ENCODE data around the gene STXBP4.
A peak's percentile ranks its signal among the peaks of the same experiment; 100 is the strongest.

Gene STXBP4

DNA sequence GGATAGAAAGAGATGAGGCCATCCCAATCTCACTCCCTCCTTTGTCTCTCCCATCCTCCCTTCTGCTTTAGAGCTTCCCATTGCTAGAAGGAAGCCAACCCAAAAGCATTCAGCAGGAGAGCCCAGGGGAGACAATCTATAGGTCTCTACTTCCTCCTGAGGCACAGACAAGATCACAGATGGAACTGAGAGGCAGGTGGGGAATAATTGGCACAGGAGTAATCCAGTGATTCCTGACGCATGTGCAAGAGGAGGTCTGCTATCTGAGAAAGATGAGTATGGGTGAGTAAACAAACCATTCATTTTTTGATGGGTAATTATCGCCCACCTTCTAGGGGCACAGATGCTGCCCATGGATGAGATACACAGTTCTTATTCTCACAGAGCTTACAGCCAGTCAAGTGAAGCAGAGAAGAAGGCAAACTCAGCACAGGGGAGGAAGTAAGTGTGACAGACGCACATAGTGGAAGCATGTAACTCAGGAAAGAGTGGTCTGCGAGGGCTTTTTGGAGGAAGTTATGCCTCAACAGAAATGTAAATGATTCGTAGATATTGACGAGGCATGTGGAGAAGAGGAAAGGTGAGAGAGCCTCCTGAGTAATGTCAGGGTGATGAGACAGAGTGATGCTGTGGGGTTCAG is 207.3 kb downstream of the STXBP4 start:
- no peak for DNase-seq

DNA sequence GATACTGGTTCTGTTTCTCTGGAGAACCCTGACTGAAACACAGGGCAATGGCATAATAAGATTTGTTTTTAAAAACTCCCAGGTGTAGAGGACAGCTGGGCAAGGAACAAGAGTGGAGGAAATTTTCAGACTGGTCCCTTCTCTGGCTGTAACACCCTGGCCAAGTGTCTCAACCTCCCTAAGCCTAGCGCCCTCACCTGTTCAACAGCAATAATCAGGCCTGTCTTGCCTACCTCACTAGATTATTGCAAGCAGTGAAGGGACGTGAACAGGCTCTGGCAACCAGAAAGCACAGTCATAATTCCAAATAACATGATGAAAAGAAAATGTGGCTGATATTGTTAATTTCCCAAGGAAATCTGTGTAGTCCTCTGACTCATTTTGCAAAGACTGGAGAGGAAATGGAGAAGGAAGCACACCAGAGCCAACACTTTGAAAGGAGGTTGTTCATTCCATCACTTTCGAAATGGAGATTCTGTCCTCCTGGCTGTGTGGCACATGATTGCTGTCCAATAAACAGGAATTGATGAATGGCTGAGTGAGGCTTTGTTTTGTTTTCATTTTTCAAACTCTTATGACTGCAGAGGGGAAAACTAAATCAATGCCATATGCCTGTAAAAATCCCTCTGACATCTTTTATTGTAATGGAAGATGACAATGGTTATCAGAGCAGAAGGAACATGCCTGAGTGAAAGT is 208.7 kb downstream of the STXBP4 start:
- peak; percentile 23 for DNase-seq

DNA sequence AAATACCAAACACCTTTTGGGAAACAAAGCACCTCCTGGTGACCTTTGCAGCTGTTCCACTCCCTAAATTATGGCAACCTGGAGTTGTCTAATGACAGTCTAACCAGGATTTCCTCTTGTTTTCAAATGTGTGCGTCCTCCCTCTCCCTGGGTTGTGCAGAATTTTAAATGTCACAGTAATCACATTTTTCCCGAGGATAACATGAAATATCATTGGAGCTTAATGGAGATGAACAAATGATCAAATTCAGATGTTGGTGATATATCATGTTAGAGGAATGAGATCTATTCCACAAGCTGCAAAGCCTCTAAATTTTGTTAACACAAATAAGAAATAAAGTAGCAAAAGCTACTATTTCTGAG is 209.3 kb downstream of the STXBP4 start:
- no peak for DNase-seq

DNA sequence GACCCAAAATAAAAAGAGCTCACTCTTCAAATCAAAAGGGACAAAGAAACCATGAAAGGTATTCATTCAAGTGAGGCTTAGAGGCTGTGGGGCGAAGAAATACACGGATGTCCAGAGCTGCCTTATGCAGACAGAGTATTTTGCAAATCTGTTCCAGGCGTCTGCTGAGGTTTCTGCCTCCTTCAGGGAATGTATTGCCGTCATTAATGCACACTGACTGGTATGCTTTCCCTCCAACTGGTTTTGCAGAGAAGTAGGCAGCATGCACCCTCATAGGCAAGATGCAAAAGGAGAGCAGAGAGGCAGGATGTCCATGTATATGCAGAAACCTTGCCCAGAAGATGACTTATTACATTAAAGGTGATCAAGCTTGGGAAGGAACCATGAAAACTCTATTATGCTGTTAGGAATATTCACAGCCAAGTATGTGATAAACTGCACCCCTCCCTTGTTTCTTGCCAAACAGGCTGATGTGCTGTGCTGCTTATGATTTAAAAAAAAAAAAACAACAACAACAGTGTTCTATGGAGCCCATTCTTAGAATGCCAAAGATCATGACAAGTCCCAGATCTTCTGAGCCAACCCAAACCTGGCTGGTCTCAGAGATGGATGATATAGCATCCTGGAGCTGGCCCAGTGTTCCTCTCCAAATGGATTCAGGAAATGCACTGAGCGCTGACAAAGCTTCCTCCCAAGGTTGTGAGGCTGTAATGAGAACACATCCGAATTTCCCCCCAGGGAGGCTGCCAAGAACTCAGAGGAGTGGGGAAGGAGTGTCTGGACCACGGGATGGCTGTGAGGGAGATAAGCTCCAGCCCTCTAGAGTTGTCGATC is 218.6 kb downstream of the STXBP4 start:
- peak; percentile 17 for DNase-seq

GRCh38 chr17:55190748-55191147 is 222.2 kb downstream of the STXBP4 start:
- DNase-seq: no peak

- no peak for DNase-seq
Observed at GRCh38 chr17:55198690-55199370, 230.3 kb downstream of the STXBP4 start.

- no peak for DNase-seq
Observed at GRCh38 chr17:55200904-55201303, 232.3 kb downstream of the STXBP4 start.

GRCh38 chr17:55201308-55201932 is 232.9 kb downstream of the STXBP4 start:
- DNase-seq: no peak

DNA sequence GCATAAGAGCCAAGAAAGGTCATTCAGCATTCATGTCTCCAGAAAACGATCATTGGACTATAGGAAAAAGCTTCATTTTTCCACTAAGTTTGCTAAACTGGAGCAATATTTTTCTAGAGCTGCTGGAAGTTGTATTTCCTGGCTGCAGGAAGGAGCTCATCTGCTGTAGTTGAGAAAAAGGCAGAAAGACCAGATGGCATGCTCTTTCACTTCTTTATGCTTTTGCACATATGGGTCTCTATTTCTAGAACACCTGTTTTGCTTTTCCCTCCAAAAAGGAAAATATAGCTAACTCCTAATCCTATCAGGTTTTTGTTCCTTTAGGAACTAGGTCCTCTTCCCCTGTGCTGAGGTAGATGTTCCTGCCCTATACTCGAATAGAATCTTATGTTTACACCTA is 234.3 kb downstream of the STXBP4 start:
- no peak for DNase-seq

DNA sequence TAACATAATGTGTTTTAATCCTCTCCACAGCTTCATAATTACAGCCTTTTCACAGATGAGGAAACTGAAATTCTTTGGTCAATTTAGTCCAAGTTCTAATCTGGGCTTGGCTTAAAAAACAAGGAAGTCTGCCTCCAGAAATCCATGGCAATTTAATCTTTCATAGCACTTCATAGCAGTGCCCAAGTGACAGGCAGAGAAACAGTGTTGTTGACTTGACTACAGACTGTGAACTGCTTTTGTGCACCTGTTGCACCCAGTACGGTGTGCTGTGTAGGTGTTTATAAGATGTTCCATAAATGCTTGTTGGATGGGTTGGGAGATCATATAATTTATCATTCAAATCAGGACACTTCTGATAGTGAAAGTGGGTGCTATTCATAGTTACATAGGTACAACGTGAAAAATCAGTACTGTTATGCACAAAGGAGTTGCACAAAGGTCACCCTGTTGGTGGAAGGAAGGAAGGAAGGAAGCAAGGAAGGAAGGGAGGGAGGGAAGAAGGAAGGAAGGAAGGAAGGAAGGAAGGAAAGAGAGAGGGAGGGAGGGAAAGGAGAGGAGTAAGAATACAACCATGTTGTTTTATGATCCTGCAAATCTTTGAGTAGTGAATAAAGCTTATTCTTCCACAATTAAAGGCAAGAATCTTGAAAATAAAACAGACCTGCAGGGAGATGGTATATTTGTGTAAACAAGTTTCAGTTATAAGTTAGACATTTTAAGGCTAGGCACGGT is 239.7 kb downstream of the STXBP4 start:
- no peak for DNase-seq

DNA sequence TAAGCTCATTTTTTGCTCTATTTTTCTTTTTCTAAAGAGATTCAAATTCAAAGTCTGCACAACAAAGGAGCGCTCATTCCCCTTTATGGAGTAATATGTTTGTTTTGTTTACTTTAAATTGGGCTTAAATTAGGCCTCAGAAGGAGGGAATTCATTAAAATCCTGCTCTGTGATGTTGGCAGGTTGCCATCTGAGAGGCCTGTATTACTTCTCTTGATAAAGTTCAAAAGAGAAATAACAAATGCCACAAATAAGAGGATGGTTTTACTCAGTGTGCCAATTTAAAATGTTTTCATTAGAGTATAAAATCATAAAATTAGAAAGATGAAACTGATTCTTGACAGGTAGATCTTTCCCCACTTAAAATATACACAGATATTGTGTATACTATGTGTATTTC is 241.7 kb downstream of the STXBP4 start:
- no peak for DNase-seq

DNA sequence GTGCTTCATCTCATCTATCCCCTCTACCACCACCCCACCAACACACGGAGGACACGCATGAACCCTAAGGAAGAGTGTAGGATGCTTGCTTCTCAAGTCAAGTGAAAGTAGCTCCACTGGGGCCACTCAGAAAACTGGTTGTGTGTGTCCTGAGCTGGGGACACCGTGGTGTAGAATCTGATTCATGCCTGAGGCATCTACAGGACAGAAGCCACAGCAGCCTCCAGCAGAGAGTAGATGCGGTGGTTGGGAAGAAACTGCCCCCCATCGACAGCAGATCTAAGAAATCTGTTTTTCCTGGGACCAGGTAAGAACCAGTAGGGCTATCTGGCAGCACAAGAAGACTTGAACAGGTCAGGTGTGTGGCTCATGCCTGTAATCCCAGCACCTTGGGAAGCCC is 244.3 kb downstream of the STXBP4 start:
- no peak for DNase-seq

DNA sequence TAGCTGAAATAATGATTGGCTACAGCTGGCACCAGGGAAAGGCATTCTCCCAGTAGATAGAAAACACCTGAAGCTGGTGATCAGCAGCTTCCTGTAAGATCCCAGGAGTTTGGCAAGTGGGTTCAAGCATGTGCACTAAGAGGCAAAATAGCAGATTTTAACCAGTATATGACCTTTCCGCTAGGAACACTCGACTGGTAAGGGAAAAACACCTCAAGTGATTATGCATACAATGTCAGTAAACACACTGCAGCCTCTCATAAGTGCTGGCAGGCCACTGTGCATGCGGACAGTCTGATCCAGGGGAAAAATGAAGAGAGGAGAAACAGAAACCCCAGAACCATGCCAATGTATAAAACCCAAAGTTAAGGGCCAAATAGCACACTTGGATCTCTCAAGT is 247.1 kb downstream of the STXBP4 start:
- no peak for DNase-seq

- DNase-seq: no peak
Observed at GRCh38 chr17:55216888-55217287, 248.3 kb downstream of the STXBP4 start.

GRCh38 chr17:55219459-55219858 is 250.9 kb downstream of the STXBP4 start:
- no peak for DNase-seq

DNA sequence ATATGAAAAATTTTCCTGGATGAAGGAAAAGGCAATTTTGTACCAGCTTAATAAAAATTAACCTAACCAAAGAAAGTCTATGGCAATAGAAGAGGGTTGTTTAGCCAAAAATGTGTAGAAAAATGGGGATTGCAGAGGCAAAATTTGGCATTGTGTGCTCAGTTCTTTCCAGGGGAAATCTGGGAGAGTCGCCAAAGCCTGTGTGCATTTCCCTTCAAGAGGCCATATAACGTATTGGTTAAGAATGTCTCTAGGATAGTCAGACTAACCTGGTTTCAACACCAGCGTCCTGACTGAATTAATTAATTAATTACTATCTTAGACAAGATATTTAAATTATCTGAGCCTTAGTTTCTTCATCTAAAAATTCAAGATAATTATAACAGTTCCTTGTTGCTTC is 251.4 kb downstream of the STXBP4 start:
- no peak for DNase-seq
